Activated T-helper 2 cell treated with anti-CD3 and anti-CD28 coated beads, Interferon-gamma antibody, Interleukin-2, Interleukin-4, amounts not matched to agents 10 μg/mL and 5 μg/mL and 100 μg/mL, durations not matched to agents 14 hours and 24 hours and 36 hours (primary cell): Measurements from ENCODE around the gene BRIX1. TPM values are rescaled to one million over a fixed set of nuclear protein-coding genes. Genes with fewer than 3 reads are reported as not detected.

ENCODE experiments used
- DNase-seq: peaks from one replicate; pipeline ENCODE4 v3.0.0; 2021; ENCODE audit warnings: low spot score
- H3K27ac Mint-ChIP-seq: one replicate; pipeline ENCODE4 v1.8.0; 2021; ENCODE audit warnings: mixed read lengths
- H3K27me3 Mint-ChIP-seq: one replicate; pipeline ENCODE4 v1.8.0; 2021; ENCODE audit warnings: low read depth, mixed read lengths
- H3K36me3 Mint-ChIP-seq: one replicate; pipeline ENCODE4 v1.8.0; 2021; ENCODE audit warnings: low read depth, mixed read lengths
- H3K4me1 Mint-ChIP-seq: one replicate; pipeline ENCODE4 v1.8.0; 2021; ENCODE audit warnings: low read depth, mixed read lengths
- H3K4me3 Mint-ChIP-seq: one replicate; pipeline ENCODE4 v1.8.0; 2021; ENCODE audit warnings: low read depth, mild to moderate bottlenecking, moderate library complexity, mixed read lengths
- H3K9me3 Mint-ChIP-seq: one replicate; pipeline ENCODE4 v1.8.0; 2021; ENCODE audit warnings: mixed read lengths
- intact Hi-C: fragments of 100-400 bp; cut with micrococcal nuclease; formaldehyde crosslinking; loops from one replicate; pipeline ENCODE4 v1.15.1; 2023
- total RNA-seq: library from RNA; stranded (reverse); gene quantifications from 2 replicates; pipeline ENCODE4 v1.2.3, GENCODE V29; 2022

Gene BRIX1
- total RNA-seq, 1 donor from 2014 or later: 91.8 TPM

DNA sequence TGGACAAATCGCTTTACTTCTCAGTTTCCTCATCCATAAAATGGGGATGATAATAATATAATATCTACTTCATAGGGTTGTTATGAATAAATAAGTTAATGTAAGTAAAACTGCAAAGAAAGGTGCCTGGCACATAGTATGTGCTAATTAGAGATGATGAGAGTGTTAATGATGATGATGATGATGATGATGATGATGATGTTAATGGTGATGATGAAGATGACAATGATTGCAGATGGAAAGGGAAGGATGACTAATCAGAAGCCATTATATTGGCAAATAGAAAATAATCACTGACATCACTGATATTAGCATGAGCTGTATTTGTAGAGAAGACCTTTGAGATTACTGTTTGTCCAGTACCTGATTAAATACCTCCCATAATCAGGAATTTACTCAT lies 20.8 kb upstream of the BRIX1 start:
- peaks cover 3% of the 10 kb centered on the region for H3K36me3 Mint-ChIP-seq
- H3K4me3 Mint-ChIP-seq: no peak overlapping the region
- H3K4me1 Mint-ChIP-seq: no peaks in the 10 kb centered on the region
- H3K27ac Mint-ChIP-seq: no peak overlapping the region
- no peak for DNase-seq
- intact Hi-C loops: no loop called here
- no peaks in the 10 kb centered on the region for H3K9me3 Mint-ChIP-seq
- no peaks in the 10 kb centered on the region for H3K27me3 Mint-ChIP-seq

DNA sequence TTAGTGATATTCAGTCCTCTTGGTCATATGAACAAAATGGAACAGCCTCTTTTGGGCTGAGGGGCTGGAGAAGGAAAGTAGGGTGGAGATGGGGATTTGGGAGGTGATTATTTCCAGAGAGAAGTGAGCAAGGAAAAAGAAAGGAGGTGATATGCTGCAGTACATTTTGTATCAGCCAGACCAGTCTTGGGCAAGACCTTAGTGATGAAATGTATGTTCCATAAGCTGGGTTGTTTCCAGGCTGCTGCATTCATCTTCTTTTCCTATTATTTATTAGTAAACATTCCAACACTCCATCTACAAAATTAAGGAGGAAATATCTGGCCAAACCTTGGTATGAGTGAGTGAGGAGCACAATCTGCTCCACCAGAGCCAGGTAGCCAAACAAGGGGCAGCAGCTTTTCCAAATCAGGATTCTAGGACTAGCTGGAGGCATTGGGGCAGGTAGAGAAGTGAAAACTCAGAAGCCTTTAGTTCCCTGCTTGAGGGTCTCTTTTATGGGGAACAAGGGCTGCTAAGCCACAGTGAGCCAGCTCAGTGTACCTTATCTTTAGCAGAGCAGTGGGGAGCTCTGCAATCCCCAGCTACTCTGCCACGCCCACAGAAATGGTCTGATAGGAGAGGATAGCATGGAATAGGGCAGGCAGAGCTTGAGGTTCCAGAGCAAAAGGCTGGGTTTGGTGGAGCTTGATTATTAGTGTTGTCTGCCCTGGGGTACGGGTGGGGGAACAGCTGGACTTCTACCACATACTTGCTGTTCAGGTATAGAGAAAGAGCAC lies 19.7 kb upstream of the BRIX1 start:
- no peak overlapping the region for H3K27ac Mint-ChIP-seq
- no peaks in the 10 kb centered on the region for H3K27me3 Mint-ChIP-seq
- peaks cover 3% of the 10 kb centered on the region for H3K36me3 Mint-ChIP-seq
- no peak for DNase-seq
- H3K9me3 Mint-ChIP-seq: no peaks in the 10 kb centered on the region
- H3K4me3 Mint-ChIP-seq: no peak overlapping the region
- no peaks in the 10 kb centered on the region for H3K4me1 Mint-ChIP-seq
- intact Hi-C loops: no loop called here

- Mint-ChIP-seq H3K27me3 (no peaks in the 10 kb centered on the region), H3K27ac (no peak overlapping the region)
Observed at GRCh38 chr5:34897646-34898045, 17.9 kb upstream of the BRIX1 start.

GRCh38 chr5:34898258-34898895 lies 17.1 kb upstream of the BRIX1 start:
- H3K27ac Mint-ChIP-seq: no peak overlapping the region
- H3K4me3 Mint-ChIP-seq: no peak overlapping the region
- peaks cover 6% of the 10 kb centered on the region for H3K36me3 Mint-ChIP-seq
- H3K27me3 Mint-ChIP-seq: no peaks in the 10 kb centered on the region
- no peaks in the 10 kb centered on the region for H3K4me1 Mint-ChIP-seq
- intact Hi-C loops: loop anchor here (1.0 kb wide), 3 partner anchors 375 to 424 kb away; no protein-coding TSS in a partner anchor
- H3K9me3 Mint-ChIP-seq: no peaks in the 10 kb centered on the region
- peak; percentile 38 for DNase-seq

More at GRCh38 chr5:34897646-34898045, 17.9 kb upstream of the BRIX1 start:
- H3K9me3 Mint-ChIP-seq: no peaks in the 10 kb centered on the region
- intact Hi-C loops: loop anchor here (1.0 kb wide), 3 partner anchors 374 to 423 kb away; no protein-coding TSS in a partner anchor
- no peak overlapping the region for H3K4me3 Mint-ChIP-seq
- DNase-seq: no peak
- peaks cover 3% of the 10 kb centered on the region for H3K36me3 Mint-ChIP-seq
- no peaks in the 10 kb centered on the region for H3K4me1 Mint-ChIP-seq

DNA sequence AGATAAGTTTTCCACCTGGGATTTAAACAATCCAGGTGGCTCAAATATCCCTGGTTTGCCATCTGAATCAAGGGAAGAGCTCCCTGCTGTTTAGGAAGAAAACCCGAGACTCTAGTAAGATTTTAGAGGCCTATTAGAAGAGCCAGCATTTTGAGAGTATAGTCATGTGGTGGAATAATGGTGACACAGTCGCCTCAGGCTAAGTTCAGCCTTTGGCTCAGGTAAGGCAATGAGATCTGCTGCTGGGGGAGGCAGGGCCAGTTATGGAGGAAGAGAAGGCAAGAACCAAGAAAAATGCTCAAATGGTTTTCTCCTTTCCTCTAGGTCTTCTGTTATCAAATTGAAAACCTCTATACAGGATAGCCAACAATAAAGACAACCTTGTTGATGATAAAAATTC lies 16.4 kb upstream of the BRIX1 start:
- no peaks in the 10 kb centered on the region for H3K27me3 Mint-ChIP-seq
- H3K4me3 Mint-ChIP-seq: no peak overlapping the region
- H3K9me3 Mint-ChIP-seq: no peaks in the 10 kb centered on the region
- H3K36me3 Mint-ChIP-seq: peaks cover 9% of the 10 kb centered on the region
- no peak overlapping the region for H3K27ac Mint-ChIP-seq
- intact Hi-C loops: no loop called here
- no peaks in the 10 kb centered on the region for H3K4me1 Mint-ChIP-seq
- DNase-seq: no peak

- Mint-ChIP-seq H3K9me3 (no peaks in the 10 kb centered on the region), H3K4me3 (no peak overlapping the region), H3K27me3 (no peaks in the 10 kb centered on the region), H3K27ac (no peak overlapping the region), H3K36me3 (peaks cover 15% of the 10 kb centered on the region), H3K4me1 (no peaks in the 10 kb centered on the region)
- intact Hi-C loops: no loop called here
- no peak for DNase-seq
Observed at GRCh38 chr5:34900652-34901051, 14.9 kb upstream of the BRIX1 start.

GRCh38 chr5:34903260-34903659 lies 12.3 kb upstream of the BRIX1 start:
- Mint-ChIP-seq H3K27ac (no peak overlapping the region), H3K27me3 (no peaks in the 10 kb centered on the region), H3K4me3 (no peak overlapping the region), H3K9me3 (no peaks in the 10 kb centered on the region), H3K36me3 (peaks cover 13% of the 10 kb centered on the region), H3K4me1 (no peaks in the 10 kb centered on the region)
- DNase-seq: no peak
- intact Hi-C loops: no loop called here

- intact Hi-C loops: no loop called here
- Mint-ChIP-seq H3K27me3 (no peaks in the 10 kb centered on the region), H3K9me3 (no peaks in the 10 kb centered on the region), H3K4me3 (no peak overlapping the region), H3K27ac (no peak overlapping the region), H3K36me3 (peaks cover 34% of the 10 kb centered on the region), H3K4me1 (peaks cover 2% of the 10 kb centered on the region)
- no peak for DNase-seq
Observed at GRCh38 chr5:34905564-34905963, 9.9 kb upstream of the BRIX1 start.

GRCh38 chr5:34913072-34913471 lies 2.4 kb upstream of the BRIX1 start:
- Mint-ChIP-seq H3K4me3 (no peak overlapping the region), H3K9me3 (no peaks in the 10 kb centered on the region), H3K27ac (no peak overlapping the region), H3K36me3 (peaks cover 66% of the 10 kb centered on the region), H3K27me3 (no peaks in the 10 kb centered on the region), H3K4me1 (peaks cover 21% of the 10 kb centered on the region)
- DNase-seq: no peak
- intact Hi-C loops: loop anchor here (10.0 kb wide), 1 partner anchor 1468 kb away; the partner anchor contains the start of gene TARS1

- H3K4me3 Mint-ChIP-seq: no peak overlapping the region
- H3K36me3 Mint-ChIP-seq: peaks cover 57% of the 10 kb centered on the region
- no peaks in the 10 kb centered on the region for H3K9me3 Mint-ChIP-seq
- no peaks in the 10 kb centered on the region for H3K27me3 Mint-ChIP-seq
- peak; percentile 17 for DNase-seq
- no peak overlapping the region for H3K27ac Mint-ChIP-seq
- intact Hi-C loops: loop anchor here (1.0 to 10.0 kb wide), 4 partner anchors 10 to 1470 kb away; partner anchors contain the start of genes DNAJC21, TARS1 and TTC23L
- H3K4me1 Mint-ChIP-seq: peaks cover 18% of the 10 kb centered on the region
Observed at GRCh38 chr5:34914671-34915138, 806 bp upstream of the BRIX1 start.

- Mint-ChIP-seq H3K4me3 (no peak overlapping the region), H3K27me3 (no peaks in the 10 kb centered on the region), H3K27ac (no peak overlapping the region), H3K9me3 (no peaks in the 10 kb centered on the region), H3K4me1 (peaks cover 20% of the 10 kb centered on the region), H3K36me3 (peaks cover 59% of the 10 kb centered on the region)
- no peak for DNase-seq
- intact Hi-C loops: loop anchor here (1.0 to 10.0 kb wide), 4 partner anchors 8 to 1471 kb away; partner anchors contain the start of genes DNAJC21, TARS1 and TTC23L
Observed at GRCh38 chr5:34915856-34916192, 313 bp downstream of the BRIX1 start.

DNA sequence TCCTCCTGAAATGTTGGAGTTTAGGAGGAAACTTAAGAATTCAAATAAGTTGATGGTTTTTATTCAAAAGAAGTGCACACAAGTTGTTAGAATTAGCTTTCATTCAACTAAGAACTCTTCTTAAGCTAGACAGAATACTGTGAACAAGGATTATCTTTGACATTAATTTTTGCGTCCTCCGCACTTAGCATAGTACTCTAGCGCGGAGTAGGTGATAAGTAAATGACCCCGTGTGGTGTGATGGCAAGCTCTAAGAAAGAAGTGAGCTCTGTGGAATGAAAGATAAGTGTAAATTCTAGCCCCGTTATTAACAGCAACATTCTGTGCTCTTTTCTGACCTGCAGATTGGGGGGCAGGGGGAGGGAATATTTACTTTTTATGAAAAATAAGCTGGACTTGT lies 1.0 kb downstream of the BRIX1 start:
- no peak overlapping the region for H3K4me3 Mint-ChIP-seq
- H3K9me3 Mint-ChIP-seq: no peaks in the 10 kb centered on the region
- DNase-seq: no peak
- no peaks in the 10 kb centered on the region for H3K27me3 Mint-ChIP-seq
- intact Hi-C loops: loop anchor here (10.0 kb wide), 1 partner anchor 1472 kb away; the partner anchor contains the start of gene TARS1
- no peak overlapping the region for H3K27ac Mint-ChIP-seq
- peaks cover 61% of the 10 kb centered on the region for H3K36me3 Mint-ChIP-seq
- peaks cover 22% of the 10 kb centered on the region for H3K4me1 Mint-ChIP-seq

GRCh38 chr5:34918025-34918424 lies 2.5 kb downstream of the BRIX1 start:
- Mint-ChIP-seq H3K4me3 (no peak overlapping the region), H3K36me3 (peaks cover 61% of the 10 kb centered on the region), H3K27me3 (no peaks in the 10 kb centered on the region), H3K9me3 (no peaks in the 10 kb centered on the region), H3K4me1 (peaks cover 26% of the 10 kb centered on the region), H3K27ac (peak overlapping the region; percentile 82)
- no peak for DNase-seq
- intact Hi-C loops: loop anchor here (10.0 kb wide), 1 partner anchor 1473 kb away; the partner anchor contains the start of gene TARS1
